Kasumi-1 (cell line): ENCODE measurements around the gene DPT.

Source experiments
- DNase-seq, 2 experiments: peaks; one replicate each; lab custom pipeline; 2025; lab: John Stamatoyannopoulos, UW

DPT gene

DNA sequence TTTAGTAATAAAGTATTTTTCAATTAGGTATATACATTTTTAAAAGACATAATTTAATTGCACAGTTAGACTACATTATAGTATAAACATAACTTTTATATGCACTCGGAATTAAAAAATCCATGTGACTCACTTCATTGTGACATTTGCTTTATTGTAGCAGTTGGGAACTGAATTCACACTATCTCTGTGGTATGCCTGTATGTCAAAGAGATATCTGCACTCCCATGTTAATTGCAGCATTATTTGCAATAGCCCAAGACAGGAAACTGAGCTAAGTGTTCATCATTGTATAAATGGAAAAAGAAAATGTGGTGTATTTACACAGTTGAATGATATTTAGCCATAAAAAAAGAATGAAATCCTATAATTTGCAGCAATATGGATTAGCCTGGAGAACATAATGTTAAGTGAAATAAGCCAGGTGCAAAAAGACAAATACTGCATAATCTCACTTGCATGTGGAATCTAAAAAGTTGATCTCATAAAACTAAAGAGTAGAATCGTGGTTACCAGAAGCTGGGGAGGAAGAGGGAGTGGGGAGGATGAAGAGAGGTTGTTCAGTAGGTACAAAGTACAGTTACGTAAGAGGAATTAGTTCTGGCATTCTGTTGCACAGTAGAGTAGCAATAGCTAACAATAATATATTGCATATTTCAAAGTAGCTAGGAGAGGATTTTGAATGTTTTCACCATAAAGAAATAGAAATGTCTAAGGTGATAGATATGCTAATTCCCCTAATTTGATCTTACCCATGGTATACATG lies 64.8 kb downstream of the DPT start:
- no peak for DNase-seq

- no peak for DNase-seq
These were observed 72.5 kb downstream of the DPT start for GRCh38 chr1:168656485-168656884.

DNA sequence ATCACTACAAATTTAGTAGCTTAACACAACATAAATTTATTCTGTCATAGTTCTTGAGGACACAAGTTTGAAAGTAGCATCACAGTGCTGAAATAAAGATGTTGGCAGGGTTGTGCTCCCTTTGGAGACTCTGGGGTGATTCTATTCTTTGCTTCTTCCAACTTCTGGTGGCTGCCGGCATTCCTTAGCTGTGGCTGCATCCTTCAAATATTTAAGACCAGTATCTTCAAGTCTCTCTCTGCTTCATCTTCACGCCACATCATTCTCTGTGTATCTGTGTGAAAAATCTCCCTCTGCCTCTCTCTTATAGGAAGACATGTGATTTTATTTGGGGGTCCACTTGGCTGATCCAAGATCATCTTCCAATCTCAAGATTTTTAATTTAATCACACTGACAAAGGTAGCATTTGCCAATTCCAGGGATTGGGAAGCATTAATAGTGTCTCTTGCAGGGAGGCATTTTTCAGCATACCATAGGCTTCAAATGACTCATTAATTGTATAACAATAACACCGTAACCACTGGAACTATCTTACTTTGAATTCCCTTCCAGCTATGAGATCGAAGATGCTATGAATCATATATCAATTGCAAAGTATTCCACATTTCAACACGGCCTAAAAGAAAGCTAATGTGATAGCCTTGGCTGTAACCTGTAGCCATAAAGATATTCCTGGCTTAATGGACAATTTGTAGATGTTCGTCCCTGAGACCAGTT lies 74.6 kb downstream of the DPT start:
- no peak for DNase-seq

DNA sequence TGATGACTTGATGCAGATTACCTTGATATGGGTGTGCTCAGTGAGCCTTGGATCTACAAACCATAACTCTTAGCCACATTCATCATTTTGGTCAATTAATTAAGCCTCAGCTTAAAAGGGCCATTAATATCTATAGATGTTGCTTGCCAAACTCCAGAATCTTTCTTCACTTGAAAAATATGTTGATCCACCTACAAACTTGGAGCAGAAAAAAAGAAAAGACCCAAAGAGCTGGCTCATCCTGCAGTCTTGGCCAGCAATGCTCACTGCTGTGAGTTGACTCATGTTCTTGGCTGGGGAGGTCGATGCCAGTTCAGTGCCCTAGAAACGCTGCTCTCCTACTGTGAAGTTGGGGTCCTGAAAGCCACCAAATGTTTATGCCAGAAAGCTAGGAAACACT lies 75.4 kb downstream of the DPT start:
- DNase-seq: no peak

DNA sequence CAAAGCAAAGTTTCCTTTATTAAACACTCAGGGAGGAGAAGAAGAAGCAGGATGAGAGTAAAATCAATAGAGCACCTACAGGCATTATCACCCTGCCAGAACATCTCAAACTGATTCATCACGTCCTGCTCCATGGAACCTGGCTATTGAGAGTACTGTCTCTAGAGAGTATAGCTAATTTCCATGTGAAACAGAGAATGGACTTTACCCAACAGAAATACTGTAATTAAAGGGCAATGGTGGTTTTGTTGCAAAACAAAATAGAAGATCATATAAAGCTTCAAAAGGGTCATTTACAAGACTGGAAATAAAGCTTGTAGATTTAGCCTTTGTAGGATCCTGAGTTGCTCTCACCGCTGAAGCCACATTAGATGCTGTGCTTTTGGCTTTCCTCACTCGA lies 83.3 kb downstream of the DPT start:
- DNase-seq: no peak
